Osteocyte (in vitro differentiated cells): ENCODE data around the gene LAMB1. TPM values are rescaled to one million over a fixed set of nuclear protein-coding genes. Genes with fewer than 3 reads are reported as not detected.

ENCODE experiments used
- DNase-seq: peaks from one replicate; pipeline ENCODE4 v3.0.0; 2021; ENCODE audit warnings: mixed read lengths; ENCODE audit not compliant: unreplicated experiment; ENCODE audit errors: extremely low spot score
- H3K27ac Mint-ChIP-seq: one replicate; pipeline ENCODE4 v1.8.0; 2021; ENCODE audit warnings: mild to moderate bottlenecking, mixed read lengths; ENCODE audit not compliant: unreplicated experiment
- H3K27me3 Mint-ChIP-seq: one replicate; pipeline ENCODE4 v1.8.0; 2021; ENCODE audit warnings: mixed read lengths; ENCODE audit not compliant: unreplicated experiment
- H3K36me3 Mint-ChIP-seq: one replicate; pipeline ENCODE4 v1.8.0; 2021; ENCODE audit warnings: mixed read lengths; ENCODE audit not compliant: unreplicated experiment
- H3K4me1 Mint-ChIP-seq: one replicate; pipeline ENCODE4 v1.8.0; 2021; ENCODE audit warnings: mixed read lengths; ENCODE audit not compliant: unreplicated experiment
- H3K4me3 Mint-ChIP-seq: one replicate; pipeline ENCODE4 v1.8.0; 2021; ENCODE audit warnings: mild to moderate bottlenecking, moderate library complexity, mixed read lengths; ENCODE audit not compliant: unreplicated experiment
- H3K9me3 Mint-ChIP-seq: one replicate; pipeline ENCODE4 v1.8.0; 2021; ENCODE audit warnings: mixed read lengths; ENCODE audit not compliant: unreplicated experiment
- CTCF ChIP-seq: fragments of 200-600 bp; sonication (generic); IDR thresholded peaks from 2 replicates; pipeline ENCODE4 v1.5.0; 2021; ENCODE audit warnings: antibody characterized with exemption, mild to moderate bottlenecking, moderate library complexity
- total RNA-seq: library from RNA; stranded (reverse); gene quantifications from 2 replicates; pipeline ENCODE4 v1.2.1, GENCODE V29; 2021

The LAMB1 gene
- total RNA-seq, 1 donor from 2014 or later = 1,014 TPM

GRCh38 chr7:107962817-107963216, 40.1 kb downstream of the LAMB1 start:
- no peak for DNase-seq
- Mint-ChIP-seq H3K9me3 (no peaks in the 10 kb centered on the region), H3K27me3 (no peaks in the 10 kb centered on the region), H3K4me3 (no peak overlapping the region), H3K4me1 (peaks cover 20% of the 10 kb centered on the region), H3K36me3 (peaks cover 75% of the 10 kb centered on the region), H3K27ac (no peak overlapping the region)
- no peak for TF ChIP-seq CTCF

- no peak for TF ChIP-seq CTCF
- DNase-seq = no peak
- H3K27ac Mint-ChIP-seq = peak overlapping the region; percentile 52
- H3K4me1 Mint-ChIP-seq = peaks cover 26% of the 10 kb centered on the region
- peaks cover 78% of the 10 kb centered on the region for H3K36me3 Mint-ChIP-seq
- no peak overlapping the region for H3K4me3 Mint-ChIP-seq
- no peaks in the 10 kb centered on the region for H3K27me3 Mint-ChIP-seq
- no peaks in the 10 kb centered on the region for H3K9me3 Mint-ChIP-seq
Measured at GRCh38 chr7:107961405-107961804, 41.6 kb downstream of the LAMB1 start.

- Mint-ChIP-seq H3K4me1 (peaks cover 27% of the 10 kb centered on the region), H3K9me3 (no peaks in the 10 kb centered on the region), H3K27ac (no peak overlapping the region), H3K4me3 (no peak overlapping the region), H3K27me3 (no peaks in the 10 kb centered on the region), H3K36me3 (peaks cover 84% of the 10 kb centered on the region)
- TF ChIP-seq CTCF = no peak
- DNase-seq = no peak
Measured at GRCh38 chr7:107960272-107960671, 42.7 kb downstream of the LAMB1 start.

- DNase-seq = no peak
- TF ChIP-seq CTCF = no peak
- Mint-ChIP-seq H3K27me3 (no peaks in the 10 kb centered on the region), H3K9me3 (no peaks in the 10 kb centered on the region), H3K4me3 (no peak overlapping the region), H3K27ac (no peak overlapping the region), H3K36me3 (peaks cover 83% of the 10 kb centered on the region), H3K4me1 (peaks cover 33% of the 10 kb centered on the region)
Measured at GRCh38 chr7:107959527-107959898, 43.4 kb downstream of the LAMB1 start.

GRCh38 chr7:107958764-107959526, 44.0 kb downstream of the LAMB1 start:
- Mint-ChIP-seq H3K9me3 (no peaks in the 10 kb centered on the region), H3K27me3 (no peaks in the 10 kb centered on the region), H3K36me3 (peaks cover 77% of the 10 kb centered on the region), H3K4me3 (no peak overlapping the region), H3K4me1 (peaks cover 34% of the 10 kb centered on the region), H3K27ac (peak overlapping the region; percentile 50)
- TF ChIP-seq CTCF = no peak
- DNase-seq = no peak
